Germinal center (tissue), 1 donor: Measurements from ENCODE around the gene SCGB2A2.

Experiments
- DNase-seq: peaks from one replicate; pipeline ENCODE4 v3.0.0; 2012; ENCODE audit warnings: mixed read lengths, low spot score

SCGB2A2 gene

GRCh38 chr11:62269654-62270278 is at the start of gene SCGB2A2:
Gene SCGB2A2 (plus strand): TSS chr11:62270158. CDS start chr11:62270217, 59 bp downstream.
- DNase-seq, result no peak

DNA sequence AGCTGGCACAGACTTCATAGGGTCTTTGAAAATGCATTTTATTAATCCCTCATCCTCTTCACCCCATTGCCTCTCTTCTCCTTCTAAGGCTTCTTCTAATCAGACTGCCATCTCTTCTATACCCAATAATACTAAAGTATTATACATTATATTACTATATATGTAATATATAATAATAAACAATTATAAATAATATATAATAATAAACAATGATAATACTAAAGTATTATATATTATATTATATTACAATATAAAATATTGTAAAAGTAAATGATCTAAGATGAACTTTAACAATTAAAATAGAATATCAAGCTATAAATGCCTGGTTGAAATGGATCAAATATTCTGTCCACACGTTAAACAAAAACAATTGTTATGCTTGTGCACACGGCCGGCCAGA is 48.5 kb upstream of the SCGB2A2 start:
- DNase-seq, result no peak

- DNase-seq, result no peak
These were observed 46.9 kb upstream of the SCGB2A2 start for GRCh38 chr11:62223095-62223494.

DNA sequence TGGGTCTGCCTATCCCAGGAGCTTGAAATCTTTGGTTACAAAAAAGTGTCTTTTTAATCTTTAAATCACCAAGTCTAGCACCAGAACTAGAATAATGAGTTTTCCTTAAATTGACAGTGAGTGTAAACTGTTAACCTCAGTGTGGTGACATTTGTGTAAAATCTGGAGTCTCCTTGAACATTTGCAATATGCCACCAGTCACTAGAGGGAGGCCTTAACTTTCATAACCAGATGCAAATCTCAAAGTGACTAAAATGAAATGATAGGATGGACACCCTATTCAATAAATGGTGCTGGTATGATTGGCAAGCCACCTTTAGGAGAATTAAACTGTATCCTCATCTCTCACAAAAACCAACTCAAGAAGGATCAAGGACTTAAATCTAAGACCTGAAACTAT is 36.2 kb upstream of the SCGB2A2 start:
- no peak for DNase-seq

DNA sequence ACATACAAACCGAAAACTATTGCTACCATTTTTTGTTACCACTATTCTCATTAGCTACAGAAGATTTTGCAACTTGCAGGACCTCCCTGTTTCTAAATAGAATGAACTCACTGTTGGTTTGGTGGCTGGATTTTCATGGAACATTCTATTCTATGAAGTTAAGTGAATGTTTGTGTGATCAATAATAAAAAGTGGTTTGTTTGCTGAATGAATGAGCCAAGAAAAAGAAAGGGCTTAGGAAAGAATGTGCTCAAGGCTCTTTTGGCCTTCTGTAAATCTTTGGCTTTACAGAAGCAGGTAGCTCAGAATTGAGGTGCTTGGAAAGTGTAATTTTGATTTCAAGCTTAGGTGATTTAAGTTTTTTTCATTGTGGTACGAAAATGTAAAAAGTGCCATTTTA is 33.8 kb upstream of the SCGB2A2 start:
- no peak for DNase-seq

DNA sequence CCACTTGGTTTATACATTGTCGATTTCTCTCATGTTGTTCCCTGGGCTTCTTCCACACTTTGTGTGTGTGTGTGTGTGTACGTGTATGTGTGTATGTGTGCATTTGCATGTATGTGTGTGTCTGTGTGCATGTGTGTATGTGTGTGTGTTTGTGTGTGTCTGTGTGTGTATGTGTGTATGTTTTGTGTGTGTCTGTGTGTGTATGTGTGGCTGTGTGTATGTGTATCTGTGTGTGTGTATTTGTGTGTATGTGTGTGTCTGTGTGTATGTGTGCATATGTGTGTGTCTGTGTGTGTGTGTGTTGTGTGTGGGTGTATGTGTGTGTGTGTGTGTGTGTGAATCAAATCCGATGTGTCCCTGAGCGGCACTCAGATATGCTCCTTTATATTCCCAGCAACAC is 32.5 kb upstream of the SCGB2A2 start:
- DNase-seq, result no peak

- no peak for DNase-seq
These were observed 31.8 kb upstream of the SCGB2A2 start for GRCh38 chr11:62238151-62238550.

DNA sequence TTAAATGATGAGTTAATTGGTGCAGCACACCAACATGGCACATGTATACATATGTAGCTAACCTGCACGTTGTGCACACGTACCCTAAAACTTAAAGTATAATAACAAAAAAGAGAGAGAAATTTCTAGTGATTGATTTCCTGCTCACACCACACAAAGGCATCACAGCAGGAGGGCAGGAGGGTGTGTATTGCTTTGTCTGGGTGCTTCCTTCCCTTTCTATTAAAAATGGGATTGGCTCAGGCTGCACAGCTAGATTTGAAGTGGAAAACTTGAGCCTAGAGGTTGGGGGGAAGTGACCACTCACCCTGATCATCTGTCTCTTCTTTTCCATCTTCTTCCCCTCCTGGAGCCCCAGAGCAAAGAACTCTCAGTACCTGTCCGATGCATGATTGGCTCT is 28.9 kb upstream of the SCGB2A2 start:
- DNase-seq, result no peak

GRCh38 chr11:62242021-62242420 is 27.9 kb upstream of the SCGB2A2 start, which contains the start of gene SCGB1D2:
Gene SCGB1D2 (plus strand): TSS chr11:62242239. CDS start chr11:62242308, 69 bp downstream.
- no peak for DNase-seq

- no peak for DNase-seq
These were observed 24.6 kb upstream of the SCGB2A2 start for GRCh38 chr11:62245271-62245753.

DNA sequence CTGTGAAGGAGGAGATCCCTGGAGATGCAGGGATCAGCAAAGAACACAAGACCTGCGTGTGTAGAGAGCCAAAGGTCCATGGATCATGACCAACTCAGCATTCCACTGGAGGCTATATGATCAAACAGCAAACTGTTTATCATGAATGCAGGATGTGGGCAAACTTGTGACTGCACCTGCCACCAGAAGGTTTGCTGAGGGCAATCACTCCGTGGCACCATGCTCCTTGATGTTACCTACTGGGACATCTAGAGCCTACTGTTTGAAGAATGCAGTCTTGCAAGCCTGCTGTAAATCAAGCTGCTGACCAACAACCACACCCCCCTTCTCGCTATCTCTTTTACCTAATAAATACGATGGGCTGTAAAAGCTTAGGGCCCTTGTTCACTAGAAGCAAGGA is 18.3 kb upstream of the SCGB2A2 start:
- DNase-seq, result no peak

GRCh38 chr11:62253999-62254542 is 15.9 kb upstream of the SCGB2A2 start:
- DNase-seq, result no peak

DNA sequence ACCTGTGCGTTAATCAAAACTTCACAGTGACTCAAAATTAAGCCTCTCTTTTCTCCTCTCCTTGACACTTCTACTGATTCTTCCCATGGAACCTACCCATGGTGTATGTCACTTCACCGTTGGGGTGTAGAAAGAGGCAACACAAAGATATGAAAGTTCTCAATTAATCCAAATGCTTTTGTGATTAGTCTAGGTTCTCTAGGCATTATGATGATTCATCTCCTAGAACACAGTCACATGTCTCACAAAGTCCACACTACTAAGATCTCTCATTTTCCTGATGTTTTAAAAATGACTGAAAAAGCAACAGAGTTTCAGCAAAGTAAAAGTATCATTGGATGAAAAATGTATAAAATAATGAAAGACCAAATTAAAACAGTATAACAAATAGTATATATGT is 13.7 kb upstream of the SCGB2A2 start:
- no peak for DNase-seq

DNA sequence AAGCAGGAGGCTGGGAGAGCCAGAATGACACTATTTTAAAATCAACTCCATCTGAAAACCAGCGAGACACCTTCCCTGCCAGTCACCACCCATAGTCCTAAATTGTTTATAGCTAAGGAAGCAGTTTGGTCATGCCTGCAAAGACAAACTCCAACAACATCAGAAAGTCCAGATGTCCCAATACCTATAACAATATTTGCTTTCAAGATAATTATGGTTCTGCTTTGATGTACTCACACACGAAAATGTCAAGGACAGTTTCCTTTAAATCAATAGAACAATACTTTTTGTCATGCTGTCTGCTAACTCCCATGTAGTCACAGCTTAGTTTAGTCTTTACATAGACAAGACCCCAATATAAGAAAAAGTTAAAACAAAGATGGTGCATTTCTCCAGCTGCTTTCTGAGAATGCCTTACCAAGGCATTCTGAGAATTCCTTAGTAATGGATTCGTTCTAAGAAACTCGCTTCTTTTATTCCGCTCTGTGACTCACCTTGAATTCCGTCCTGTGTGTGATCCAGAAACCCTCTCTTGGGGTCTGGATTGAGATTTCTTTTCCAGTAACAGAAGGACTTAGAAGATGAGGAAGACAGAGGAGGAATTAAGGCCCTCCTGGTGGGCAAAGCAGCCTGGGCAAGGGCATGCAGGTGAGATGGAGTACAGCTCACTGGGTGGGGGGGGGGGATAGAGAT is 9.6 kb upstream of the SCGB2A2 start:
- no peak for DNase-seq

DNA sequence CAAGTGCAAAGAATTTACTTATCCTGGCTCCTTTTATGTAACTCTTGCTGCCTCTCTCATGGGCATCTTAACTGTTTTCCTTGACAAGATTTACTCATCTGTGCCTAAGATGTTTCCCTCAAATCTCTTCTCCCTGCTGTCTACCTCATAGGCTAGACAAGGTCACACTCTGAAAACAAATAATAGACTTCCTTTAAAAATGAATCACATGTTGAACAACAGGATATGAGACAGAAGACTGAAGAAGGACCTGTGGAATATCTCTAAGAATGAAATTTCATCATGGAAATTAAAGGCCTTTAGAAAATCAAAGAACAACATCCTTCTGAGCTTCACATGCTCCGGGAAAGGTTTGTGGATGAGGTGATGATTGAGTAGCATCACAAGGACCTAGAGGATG is 6.0 kb upstream of the SCGB2A2 start:
- no peak for DNase-seq

- DNase-seq, result no peak
These were observed 3.4 kb upstream of the SCGB2A2 start for GRCh38 chr11:62266558-62266957.

DNA sequence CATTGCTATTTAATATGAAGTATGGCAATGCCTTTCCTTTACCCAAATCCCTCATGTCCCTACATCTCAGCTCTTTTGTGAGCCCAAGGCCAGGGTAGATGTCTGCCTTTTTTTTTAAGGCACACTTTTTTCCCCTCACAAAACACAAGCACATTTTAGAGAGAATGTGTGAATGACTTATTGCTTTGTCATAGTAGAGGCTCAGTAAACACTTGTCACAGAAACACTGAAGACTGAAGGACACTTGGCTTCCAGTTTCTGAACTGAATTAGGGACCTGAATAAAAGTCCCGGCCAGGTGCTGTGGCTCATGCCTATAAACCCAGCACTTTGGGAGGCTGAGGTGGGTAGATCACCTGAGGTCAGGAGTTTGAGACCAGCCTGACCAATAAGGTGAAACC is 2.9 kb upstream of the SCGB2A2 start:
- no peak for DNase-seq

DNA sequence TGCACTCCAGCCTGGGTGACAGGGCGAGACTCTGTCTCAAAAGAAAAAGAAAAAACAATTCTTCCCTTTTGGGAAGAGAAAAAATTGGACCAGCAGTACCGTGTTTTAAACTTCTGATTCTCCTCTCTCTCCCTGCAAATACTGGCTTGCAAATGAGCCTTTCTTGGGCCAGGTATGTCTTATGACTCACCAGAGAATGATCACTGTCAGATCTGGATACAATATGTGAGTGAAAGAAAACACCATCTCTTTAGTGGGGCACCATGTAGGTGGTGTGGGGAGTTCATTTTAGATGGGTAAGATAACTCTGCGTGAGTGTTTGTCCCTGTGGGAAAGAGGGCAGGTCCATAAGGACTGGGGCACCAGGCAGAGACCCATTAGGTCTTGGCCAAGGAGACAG is 2.4 kb upstream of the SCGB2A2 start:
- DNase-seq, result no peak

DNA sequence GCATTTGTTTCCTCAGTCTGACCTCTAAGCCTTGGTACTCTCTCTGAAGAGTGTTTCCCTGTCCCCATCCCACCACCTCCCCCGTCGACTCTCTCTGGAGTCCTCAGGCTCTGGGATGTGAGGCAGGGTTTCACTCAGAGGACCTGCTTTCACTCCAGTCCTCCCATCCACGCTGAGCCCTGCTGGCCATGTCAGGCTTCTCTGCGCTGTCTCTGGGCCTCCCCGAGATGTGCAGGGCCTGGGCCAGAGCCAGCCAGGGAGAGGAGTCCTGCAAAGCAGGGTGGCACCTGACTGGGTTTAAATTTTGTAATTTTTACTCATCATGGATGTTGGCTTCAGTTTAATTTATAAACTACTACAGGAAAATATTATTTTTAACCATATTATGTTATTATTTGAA is 3.3 kb downstream of the SCGB2A2 start:
- DNase-seq, result no peak

DNA sequence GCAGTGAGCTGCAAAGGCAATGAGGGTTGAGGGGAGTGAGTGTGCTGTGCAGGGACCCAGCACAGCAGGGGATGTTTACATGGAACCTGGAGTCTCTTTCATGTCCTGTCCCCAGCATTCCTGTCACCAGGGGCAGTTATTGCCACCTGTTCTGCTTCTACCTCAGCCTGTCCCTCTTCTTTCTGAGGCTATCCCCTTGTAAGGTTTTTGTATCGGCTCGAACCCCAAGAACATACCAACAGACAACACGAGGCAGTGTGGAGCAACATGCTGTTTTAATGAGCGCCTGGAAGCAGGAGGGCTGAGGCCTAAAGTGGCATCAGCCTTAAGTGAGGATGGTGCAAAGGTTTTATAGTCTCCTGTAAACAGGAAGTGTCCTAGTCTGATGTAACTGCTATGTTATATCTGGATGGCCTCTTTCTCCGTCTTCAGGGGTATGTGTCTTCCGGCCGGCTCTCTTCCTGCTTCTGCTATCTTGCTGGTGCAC is 3.9 kb downstream of the SCGB2A2 start:
- no peak for DNase-seq

GRCh38 chr11:62280452-62280851 is 10.5 kb downstream of the SCGB2A2 start:
- DNase-seq, result no peak

DNA sequence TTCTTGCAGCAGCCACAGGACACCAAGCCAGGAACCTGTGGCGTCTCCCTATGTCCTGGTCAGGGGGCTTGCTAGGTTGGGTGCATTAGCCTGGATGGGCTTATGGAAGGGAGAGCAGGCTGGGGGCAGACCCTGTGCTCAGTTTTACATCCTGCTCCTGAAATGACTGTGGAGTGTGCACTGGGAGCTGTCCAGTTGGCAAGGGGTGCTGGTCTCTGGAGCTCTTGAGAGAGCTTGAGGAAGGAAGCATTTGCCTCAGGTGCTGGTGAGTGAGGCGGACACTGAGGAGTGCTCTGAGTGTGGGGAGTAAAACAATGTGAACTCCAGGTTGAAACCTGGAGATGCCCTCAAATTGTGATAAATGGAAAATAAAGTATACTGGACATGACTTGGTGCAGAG is 25.5 kb downstream of the SCGB2A2 start:
- no peak for DNase-seq

GRCh38 chr11:62298975-62299374 is 29.0 kb downstream of the SCGB2A2 start, which contains the start of gene SCGB1D4:
Gene SCGB1D4 (minus strand): TSS chr11:62299075. CDS start chr11:62299010, 65 bp downstream.
- DNase-seq, result no peak
